GM21447 (cell line): ENCODE measurements around the gene PFDN2.
"Not testable (repeated sequence)": the region's sequence is repeated elsewhere in the genome, so short reads cannot be mapped to it uniquely, and the experiment has no call there.

Experiments used
- ATAC-seq: cut with Tn5 transposase; IDR thresholded peaks from one replicate; pipeline ENCODE4 v1.9.1; 2021; ENCODE audit not compliant: unreplicated experiment

PFDN2 gene

GRCh38 chr1:161139766-161140165, 21.9 kb upstream of the PFDN2 start:
- no peak for ATAC-seq

- ATAC-seq = no peak
These were observed 20.6 kb upstream of the PFDN2 start for GRCh38 chr1:161138431-161138830.

DNA sequence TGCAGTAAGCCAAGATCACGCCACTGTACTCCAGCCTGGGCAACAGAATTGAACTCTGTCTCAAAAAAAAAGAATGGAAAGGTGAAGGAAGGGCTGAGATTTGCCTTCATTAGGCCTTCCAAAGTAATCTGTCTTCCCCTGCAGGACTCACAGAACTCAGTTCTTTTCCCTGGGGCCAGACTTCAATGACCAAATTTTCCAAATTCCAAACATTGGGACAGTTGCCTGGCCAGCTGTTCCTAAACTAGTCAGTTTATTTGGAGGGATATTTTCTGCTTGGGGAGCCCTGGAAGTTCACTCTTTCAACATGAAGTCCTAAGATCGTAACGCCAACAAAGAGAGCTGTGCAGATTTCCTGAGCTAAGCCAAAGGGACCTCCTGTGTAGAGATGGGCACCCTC, 20.0 kb upstream of the PFDN2 start:
- ATAC-seq = no peak

GRCh38 chr1:161133220-161133740, 15.4 kb upstream of the PFDN2 start:
- no peak for ATAC-seq

GRCh38 chr1:161132410-161133219, 14.8 kb upstream of the PFDN2 start, which contains the start of gene DEDD:
Gene DEDD (minus strand): TSS chr1:161132667. CDS start chr1:161124462, 8,205 bp downstream.
- ATAC-seq = peak; percentile 94

DNA sequence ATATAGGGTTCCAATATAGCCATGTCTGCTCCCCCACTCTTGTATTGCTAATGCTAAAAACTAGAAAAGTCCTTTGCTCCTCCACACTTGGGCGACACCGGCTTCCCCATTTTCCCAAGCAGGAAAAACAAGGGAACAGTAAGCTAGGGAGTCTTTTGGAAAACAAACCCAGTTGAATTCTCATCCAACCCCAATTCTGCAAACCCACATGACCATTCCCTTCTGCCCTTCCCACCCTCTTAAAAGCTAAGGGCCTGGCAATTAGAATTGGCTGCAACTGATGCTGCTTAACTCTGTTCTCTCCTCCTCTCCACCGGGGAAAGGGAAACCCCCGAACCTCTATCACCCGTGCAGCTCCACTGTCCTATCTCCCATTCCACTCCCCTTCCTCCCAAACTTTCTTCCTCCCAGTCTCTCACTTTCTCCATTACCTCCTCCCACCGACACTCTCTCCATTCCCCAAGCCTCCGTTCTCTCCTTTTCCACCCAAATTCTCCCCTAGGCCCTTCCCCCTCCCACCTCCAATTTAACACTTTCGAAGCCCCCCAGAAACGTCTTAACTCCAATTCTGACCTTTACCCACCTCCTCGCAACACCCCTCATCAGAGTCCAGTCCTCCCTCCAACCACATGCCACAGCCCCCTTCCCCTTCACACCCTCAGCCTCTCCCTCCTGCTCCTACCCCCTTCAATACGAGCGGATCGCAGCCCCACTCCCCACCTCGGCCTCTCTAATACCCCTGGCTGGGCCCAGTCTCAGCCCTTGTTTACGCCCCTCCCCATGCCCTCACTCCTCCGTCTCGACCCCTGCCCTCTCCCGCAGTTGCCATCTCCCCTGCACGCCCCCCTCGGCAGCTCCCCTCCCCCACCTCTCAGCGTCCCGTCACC, 13.9 kb upstream of the PFDN2 start:
- ATAC-seq = no peak

GRCh38 chr1:161130266-161130665, 12.4 kb upstream of the PFDN2 start:
- ATAC-seq = no peak

DNA sequence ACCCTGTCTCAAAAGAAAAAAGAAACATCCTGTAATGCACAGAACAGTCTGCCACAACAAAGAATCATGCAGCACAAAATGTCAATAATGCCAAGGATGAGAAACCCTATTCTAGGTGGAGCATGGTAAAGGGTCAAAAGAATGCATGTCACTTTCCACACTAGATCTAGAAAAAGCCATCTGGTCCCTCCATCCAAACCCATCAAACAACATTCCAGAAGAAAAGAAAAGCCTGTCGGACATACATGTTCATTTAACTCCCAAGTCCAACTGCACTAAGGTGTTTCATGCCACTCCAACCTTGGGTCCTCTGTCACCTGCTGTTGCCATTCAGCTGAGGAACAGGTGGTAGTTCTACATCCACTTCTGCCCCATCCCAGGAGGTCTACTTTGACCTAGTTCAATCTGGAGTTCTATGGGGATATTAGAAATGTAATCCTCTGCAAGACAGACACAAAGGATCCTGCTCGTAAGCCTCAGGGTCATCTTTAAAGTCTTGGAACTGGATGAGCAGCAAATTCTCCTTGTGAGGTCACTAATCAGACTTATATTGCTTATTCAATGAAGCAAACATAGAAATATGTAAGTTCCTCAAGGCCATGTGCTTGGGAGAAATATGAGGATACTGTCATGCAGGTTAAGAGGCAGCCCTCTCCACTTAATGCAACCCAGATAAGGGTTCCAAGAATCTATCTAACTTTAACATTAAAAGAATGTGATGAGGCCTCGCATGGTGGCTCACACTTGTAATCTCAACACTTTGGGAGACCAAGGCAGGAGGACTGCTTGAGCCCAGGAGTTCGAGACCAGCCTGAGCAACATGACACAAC, 11.0 kb upstream of the PFDN2 start:
- ATAC-seq = no peak

DNA sequence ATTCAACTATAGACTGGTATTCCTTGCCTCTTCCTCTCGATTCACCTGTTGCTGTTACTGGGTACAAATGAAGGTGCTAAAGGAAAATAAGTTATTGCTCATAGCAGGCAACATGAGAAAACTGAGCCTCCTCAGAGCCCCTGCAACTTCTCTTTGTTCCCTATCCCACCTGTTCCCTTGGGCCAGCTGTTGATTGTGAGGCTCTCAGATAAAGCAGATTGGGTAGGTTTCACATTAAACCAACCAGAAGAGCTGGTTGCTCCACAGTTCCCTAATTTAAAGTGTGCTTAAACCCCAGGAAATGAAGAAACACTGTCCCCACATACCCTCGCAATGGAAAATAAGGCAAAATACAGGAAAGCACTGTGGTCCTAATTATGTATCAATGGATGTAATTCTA, 9.8 kb upstream of the PFDN2 start:
- no peak for ATAC-seq

DNA sequence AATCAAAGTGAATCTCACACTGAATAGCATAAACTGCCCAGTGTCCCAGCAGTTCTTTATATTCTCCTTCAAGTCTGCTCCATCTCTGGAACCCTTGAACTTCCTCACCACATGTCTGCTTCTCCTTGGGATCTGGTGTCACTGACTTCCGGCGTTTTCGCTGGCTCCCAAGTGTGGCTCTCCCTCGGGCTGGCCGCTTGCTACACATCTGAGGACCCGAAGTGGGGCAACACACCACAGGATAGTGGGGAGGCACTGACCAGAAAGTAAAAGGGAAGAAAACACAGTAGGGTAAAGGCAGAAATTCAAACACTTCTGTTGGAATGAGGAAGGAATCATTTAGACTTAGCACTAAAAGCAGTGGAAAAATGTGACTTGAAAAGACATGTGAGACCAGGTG, 5.1 kb upstream of the PFDN2 start:
- ATAC-seq = no peak

DNA sequence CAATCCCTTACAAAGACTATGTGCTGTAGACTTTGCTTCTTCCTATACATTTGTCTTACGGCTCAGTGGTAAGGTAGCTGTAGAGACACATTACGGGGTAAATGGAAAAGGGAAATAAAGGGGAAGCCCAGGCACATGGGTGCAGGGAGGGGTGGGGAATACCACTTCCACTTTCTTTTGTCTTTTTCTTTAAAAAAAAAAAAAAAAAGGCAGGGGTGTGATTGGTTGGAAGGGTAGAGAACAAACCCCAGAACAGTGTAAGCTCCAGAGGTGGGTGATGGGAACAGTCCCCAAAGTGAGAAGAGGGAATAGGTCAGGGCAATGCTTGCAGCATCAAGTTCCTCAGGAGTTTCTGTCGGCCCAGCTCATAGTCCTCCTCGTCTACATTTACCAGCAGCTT, 4.0 kb upstream of the PFDN2 start:
- ATAC-seq = no peak

DNA sequence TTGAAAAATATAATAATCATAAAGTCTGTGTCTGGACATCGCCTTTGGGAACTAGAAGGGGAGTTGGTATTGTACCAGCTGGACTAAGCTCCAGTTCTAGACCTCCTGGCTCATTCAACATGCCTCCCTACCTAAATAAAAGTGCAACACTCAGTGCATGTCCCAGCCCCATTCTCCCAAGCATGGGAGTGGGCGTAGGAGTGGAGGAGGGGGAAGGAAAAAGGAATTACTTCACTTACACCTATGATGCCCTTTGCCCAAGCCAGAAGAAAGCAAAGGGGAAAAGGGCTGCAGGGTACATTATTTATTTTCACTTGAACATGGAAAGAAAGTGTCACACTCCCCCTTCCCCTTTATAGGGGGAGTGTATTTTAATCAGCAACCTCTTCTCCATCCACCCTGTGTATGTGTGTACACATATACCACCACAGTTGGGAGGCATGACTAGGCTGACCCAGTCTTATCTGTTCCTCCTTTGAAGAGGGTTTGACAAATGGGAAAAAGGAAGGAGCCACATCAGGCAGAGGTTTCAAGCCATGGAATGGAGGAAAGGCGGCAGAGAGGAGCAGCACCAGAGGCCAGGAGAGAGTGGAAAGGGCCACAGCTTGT, 3.3 kb upstream of the PFDN2 start:
- ATAC-seq = no peak

GRCh38 chr1:161119092-161119903, 1.5 kb upstream of the PFDN2 start:
- ATAC-seq = peak; percentile 48

DNA sequence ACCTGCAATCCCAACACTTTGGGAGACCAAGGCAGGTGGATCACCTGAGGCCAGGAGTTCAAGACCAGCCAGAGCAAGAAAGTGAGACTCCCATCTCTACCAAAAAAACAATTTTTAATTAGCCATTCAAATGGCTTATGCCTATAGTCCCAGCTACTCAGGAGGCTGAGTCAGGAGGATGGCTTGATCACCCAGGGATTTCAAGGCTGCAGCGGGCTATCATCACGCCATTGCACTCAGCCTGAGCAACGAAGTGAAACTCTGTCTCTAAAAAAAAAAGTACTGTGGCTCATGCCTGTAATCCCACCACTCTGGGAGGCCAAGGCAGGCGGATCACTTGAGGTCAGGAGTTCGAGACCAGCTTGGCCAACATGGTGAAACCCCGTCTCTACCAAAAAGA, 1.9 kb downstream of the PFDN2 start:
- ATAC-seq = not testable (repeated sequence)

GRCh38 chr1:161115132-161115711, 2.6 kb downstream of the PFDN2 start:
- no peak for ATAC-seq

- ATAC-seq = no peak
These were observed 3.3 kb downstream of the PFDN2 start for GRCh38 chr1:161114556-161114955.

DNA sequence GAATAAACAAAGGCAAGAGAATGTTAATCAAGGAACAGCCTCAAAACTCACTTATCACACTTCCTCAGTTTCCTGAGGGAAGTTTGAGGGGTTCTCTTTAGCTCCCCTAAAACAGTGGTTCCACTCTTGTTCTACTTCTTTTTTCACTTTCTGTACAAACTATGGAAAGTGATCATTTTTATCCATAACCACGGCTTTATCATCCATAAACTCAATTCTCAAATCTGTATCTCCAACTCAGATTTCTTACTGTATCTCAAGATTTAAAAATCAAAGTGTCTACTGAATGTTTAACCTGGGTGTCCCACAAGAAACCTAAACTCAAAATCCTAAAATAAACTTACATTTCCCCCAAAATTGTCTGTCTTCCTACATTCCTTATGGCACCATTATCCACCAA, 3.9 kb downstream of the PFDN2 start:
- ATAC-seq = no peak

DNA sequence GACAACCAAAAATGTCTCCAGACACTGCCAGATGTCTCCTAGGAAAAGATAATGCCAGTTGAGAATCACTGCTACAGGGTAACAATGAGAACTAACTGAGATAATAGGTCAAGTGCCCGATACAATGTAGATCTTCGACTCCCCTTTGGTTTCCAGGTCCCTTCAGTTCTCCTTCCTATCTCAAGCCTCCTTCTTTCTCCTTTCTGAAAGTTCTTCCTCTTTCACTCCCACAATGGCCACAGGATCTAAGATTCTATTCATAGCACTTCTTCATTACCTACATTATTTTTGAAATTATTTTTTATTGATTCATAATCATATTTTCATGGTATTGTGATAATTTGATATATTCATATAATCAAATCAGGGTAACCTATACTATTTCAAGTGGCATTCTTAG, 6.3 kb downstream of the PFDN2 start:
- no peak for ATAC-seq

DNA sequence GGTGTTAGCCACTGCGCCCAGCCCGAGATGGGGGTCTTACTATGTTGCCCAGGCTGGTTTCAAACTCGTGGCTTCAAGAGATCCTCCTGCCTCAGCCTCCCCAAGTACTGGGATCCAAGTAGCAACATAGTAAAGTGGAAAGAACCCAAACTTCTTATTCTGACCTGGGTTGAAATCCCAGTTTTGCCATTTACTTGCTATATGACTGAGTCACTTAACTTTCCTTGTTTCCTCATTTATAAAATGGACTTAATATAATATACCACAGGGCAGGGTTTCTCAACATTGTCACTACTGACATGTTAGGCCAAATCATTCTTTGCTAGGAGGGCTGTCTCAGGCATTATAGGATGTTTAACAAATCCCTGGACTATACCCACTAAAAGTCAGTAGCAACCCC, 6.7 kb downstream of the PFDN2 start:
- ATAC-seq = no peak
